Measurements from ENCODE around the gene GNB2.

GRCh38 chr7:100684534-100685042, 11.0 kb downstream of the GNB2 start:
- TF ChIP-seq FOSL1 (IDR thresholded peaks at IDR 0.05; ENCODE audit: insufficient read depth, low read depth, low read length) (no peak), CTCF (IDR thresholded peaks at IDR 0.05; ENCODE audit: control extremely low read depth in 1 of 3, insufficient read depth in 1 of 3, low read depth in 1 of 3, low read length in 3 of 3) (no peak), POLR2A (IDR thresholded peaks at IDR 0.05; ENCODE audit: control extremely low read depth in 1 of 2, low read depth in 2 of 2, low read length in 2 of 2) (no peak), CBX5 (IDR thresholded peaks at IDR 0.05; ENCODE audit: low read depth, low read length) (no peak), BRCA1 (IDR thresholded peaks at IDR 0.05; ENCODE audit: low read depth, low read length) (no peak), CBX8 (IDR thresholded peaks at IDR 0.05; ENCODE audit: borderline replicate concordance, low read depth, low read length) (no peak), JUN (IDR thresholded peaks at IDR 0.05; ENCODE audit: low read depth, low read length) (no peak)
